H1 (cell line): Measurements from ENCODE around the gene DHRS12. TPM values are rescaled to one million over a fixed set of nuclear protein-coding genes. Genes with fewer than 3 reads are reported as not detected.

Experiments used
- CTCF ChIA-PET: fragments of 300-600 bp; sonication (Branson Sonifier 250); formaldehyde crosslinking; loops from one replicate; lab custom pipeline; 2021; ENCODE audit not compliant: partially characterized antibody; lab: Charles Lee
- POLR2A ChIA-PET: fragments of 300-600 bp; sonication (Branson Sonifier 250); formaldehyde crosslinking; loops from one replicate; lab custom pipeline; 2021; ENCODE audit warnings: inconsistent platforms; ENCODE audit not compliant: partially characterized antibody; lab: Charles Lee
- DNase-seq, 2 experiments: peaks; one replicate each; pipeline versions ENCODE4 v3.0.0 to v3.0.0-alpha.2; 2010 to 2022; ENCODE audit warnings: low spot score in 2 of 2, low read depth in 1 of 2, mixed read lengths in 1 of 2
- FAIRE-seq: peaks from 2 replicates; lab custom pipeline; 2011; peaks lifted over from hg19 to GRCh38; lab: Jason Lieb, UNC
- H2AFZ ChIP-seq: 2 replicates; pipeline ENCODE4 v1.8.1; 2012; ENCODE audit warnings: low read length, inconsistent platforms
- H2AK5ac ChIP-seq: 2 replicates; pipeline ENCODE4 v1.6.1; 2013; ENCODE audit warnings: low read depth, low read length
- H2BK120ac ChIP-seq: replicated peaks from 2 replicates; pipeline ENCODE3; 2013; ENCODE audit warnings: low read depth, low read length, inconsistent platforms
- H2BK12ac ChIP-seq: 2 replicates; pipeline ENCODE4 v1.6.1; 2013; ENCODE audit warnings: low read depth, low read length
- H2BK15ac ChIP-seq: 2 replicates; pipeline ENCODE4 v1.6.1; 2013; ENCODE audit warnings: low read length
- H2BK20ac ChIP-seq: 2 replicates; pipeline ENCODE4 v1.6.1; 2013; ENCODE audit warnings: low read length
- H2BK5ac ChIP-seq: 2 replicates; pipeline ENCODE4 v1.6.1; 2013; ENCODE audit warnings: low read depth, low read length
- H3K14ac ChIP-seq: 2 replicates; pipeline ENCODE4 v1.6.1; 2013; ENCODE audit warnings: inconsistent platforms; ENCODE audit not compliant: insufficient read length
- H3K18ac ChIP-seq: 2 replicates; pipeline ENCODE4 v1.6.1; 2013; ENCODE audit warnings: low read length; ENCODE audit errors: extremely low read depth
- H3K23ac ChIP-seq: 2 replicates; pipeline ENCODE4 v1.6.1; 2013; ENCODE audit warnings: inconsistent platforms; ENCODE audit not compliant: insufficient read length
- H3K23me2 ChIP-seq: 2 replicates; pipeline ENCODE4 v1.6.1; 2013; ENCODE audit warnings: low read depth, low read length
- H3K27ac ChIP-seq: 2 replicates; pipeline ENCODE4 v1.6.1; 2011; ENCODE audit warnings: low read depth, low read length, inconsistent platforms
- H3K27me3 ChIP-seq, 4 experiments: replicated peaks in 1 of 4; 1 replicate in 1 of 4; 2 replicates in 3 of 4; pipeline versions ENCODE4 v1.6.1 to v1.8.1; 2011 to 2013; ENCODE audit warnings: low read length in 3 of 4, mild to moderate bottlenecking in 3 of 4, inconsistent platforms in 2 of 4, mixed read lengths in 2 of 4, moderate library complexity in 1 of 4; ENCODE audit not compliant: control insufficient read depth in 3 of 4, insufficient read depth in 3 of 4; ENCODE audit errors: extremely low read depth in 1 of 4
- H3K36me3 ChIP-seq, 4 experiments: 2 replicates each; pipeline versions ENCODE4 v1.6.1 to v1.8.1; 2011 to 2013; ENCODE audit warnings: mild to moderate bottlenecking in 4 of 4, low read length in 3 of 4, moderate library complexity in 2 of 4, control low read depth in 1 of 4, inconsistent platforms in 1 of 4; ENCODE audit not compliant: insufficient read depth in 4 of 4, control insufficient read depth in 2 of 4
- H3K4ac ChIP-seq: replicated peaks from 2 replicates; pipeline ENCODE3; 2013; ENCODE audit warnings: low read length, low read depth, mixed read lengths, inconsistent platforms; ENCODE audit not compliant: insufficient read length
- H3K4me1 ChIP-seq, 4 experiments: replicated peaks in 1 of 4; 1 replicate in 1 of 4; 2 replicates in 3 of 4; pipeline versions ENCODE4 v1.6.1 to v1.8.1; 2011 to 2013; ENCODE audit warnings: low read length in 3 of 4, inconsistent platforms in 2 of 4, mixed read lengths in 1 of 4; ENCODE audit not compliant: insufficient read depth in 4 of 4, control insufficient read depth in 3 of 4
- H3K4me2 ChIP-seq, 2 experiments: 2 replicates each; pipeline versions ENCODE4 v1.6.1 to v1.8.1; 2011 to 2013; ENCODE audit warnings: low read depth in 2 of 2, low read length in 2 of 2, control low read depth in 1 of 2, inconsistent platforms in 1 of 2, mild to moderate bottlenecking in 1 of 2; ENCODE audit not compliant: insufficient read depth in 1 of 2
- H3K4me3 ChIP-seq, 4 experiments: fragments of 200-600, 300-600 bp in 1 of 4; sonication (generic), shearing (Covaris generic), sonication (Bioruptor Twin) in 1 of 4; 2 replicates each; pipeline versions ENCODE4 v1.5.1 to v1.8.1; 2011 to 2016; ENCODE audit warnings: low read length in 4 of 4, low read depth in 3 of 4, control low read depth in 2 of 4, inconsistent platforms in 2 of 4, mild to moderate bottlenecking in 2 of 4, mixed read lengths in 1 of 4, moderate library complexity in 1 of 4; ENCODE audit not compliant: insufficient read depth in 2 of 4; ENCODE audit errors: extremely low read depth in 1 of 4
- H3K56ac ChIP-seq: replicated peaks from 2 replicates; pipeline ENCODE3; 2013; ENCODE audit warnings: low read depth, mild to moderate bottlenecking, mixed read lengths, low read length, inconsistent platforms; ENCODE audit not compliant: insufficient read length
- H3K79me1 ChIP-seq: 2 replicates; pipeline ENCODE4 v1.6.1; 2013; ENCODE audit warnings: low read depth, low read length, control low read depth
- H3K79me2 ChIP-seq, 2 experiments: 2 replicates each; pipeline versions ENCODE4 v1.6.1 to v1.8.1; 2012 to 2013; ENCODE audit warnings: low read length in 2 of 2, mild to moderate bottlenecking in 2 of 2, inconsistent platforms in 1 of 2; ENCODE audit not compliant: insufficient read depth in 2 of 2, control insufficient read depth in 1 of 2
- H3K9ac ChIP-seq, 4 experiments: replicated peaks in 1 of 4; 1 replicate in 1 of 4; 2 replicates in 3 of 4; pipeline versions ENCODE4 v1.6.1 to v1.8.1; 2011 to 2013; ENCODE audit warnings: low read depth in 3 of 4, low read length in 3 of 4, control low read depth in 2 of 4, mild to moderate bottlenecking in 2 of 4, moderate library complexity in 2 of 4, inconsistent platforms in 1 of 4; ENCODE audit errors: extremely low read depth in 1 of 4
- H3K9me3 ChIP-seq, 2 experiments: 2 replicates each; pipeline versions ENCODE4 v1.6.1 to v1.8.1; 2012 to 2013; ENCODE audit warnings: mild to moderate bottlenecking in 2 of 2, moderate library complexity in 2 of 2, control low read depth in 1 of 2, inconsistent platforms in 1 of 2, low read depth in 1 of 2, low read length in 1 of 2, mixed read lengths in 1 of 2; ENCODE audit not compliant: insufficient read depth in 2 of 2
- H4K20me1 ChIP-seq, 2 experiments: replicated peaks in 1 of 2; 2 replicates each; pipeline versions ENCODE3 to v1.8.1; 2011 to 2013; ENCODE audit warnings: inconsistent platforms in 2 of 2, low read length in 2 of 2, mild to moderate bottlenecking in 1 of 2; ENCODE audit not compliant: insufficient read depth in 2 of 2, control insufficient read depth in 1 of 2
- H4K5ac ChIP-seq: 2 replicates; pipeline ENCODE4 v1.6.1; 2013; ENCODE audit warnings: low read length, low read depth, mixed read lengths, inconsistent platforms; ENCODE audit not compliant: insufficient read length
- H4K8ac ChIP-seq: 2 replicates; pipeline ENCODE4 v1.8.0; 2013; ENCODE audit warnings: mild to moderate bottlenecking, moderate library complexity, low read length, inconsistent platforms; ENCODE audit not compliant: insufficient read depth; ENCODE audit errors: extremely low read depth
- H4K91ac ChIP-seq: replicated peaks from 2 replicates; pipeline ENCODE3; 2013; ENCODE audit warnings: low read length, mixed read lengths, inconsistent platforms; ENCODE audit not compliant: insufficient read length
- ASH2L ChIP-seq: fragments of 200-600, 300-600 bp; sonication (generic); IDR thresholded peaks from one replicate; pipeline ENCODE4 v1.7.1; 2017; ENCODE audit warnings: low read length
- MAFK ChIP-seq: IDR thresholded peaks from 2 replicates; pipeline ENCODE4 v1.6.1; 2012; ENCODE audit warnings: low read depth, mild to moderate bottlenecking, improper control_type of control experiment, low read length
- POLR2AphosphoS5 ChIP-seq: IDR thresholded peaks from 2 replicates; pipeline ENCODE4 v1.6.1; 2011; ENCODE audit warnings: low read depth, low read length
- whole genome bisulfite sequencing, 2 experiments: shearing (Covaris generic) in 1 of 2; methylation state at CpG; one replicate each; pipeline versions ENCODE4 v1.1.6 to v1.1.7; 2013 to 2015; ENCODE audit warnings: low lambda C conversion rate in 2 of 2, mixed read lengths in 2 of 2, inconsistent platforms in 1 of 2, low coverage in 1 of 2, missing lambda C conversion rate in 1 of 2; ENCODE audit not compliant: insufficient replicate concordance in 2 of 2, insufficient coverage in 1 of 2, insufficient read length in 1 of 2; ENCODE audit errors: extremely low coverage in 1 of 2, missing lambda C conversion rate in 1 of 2; 5-methylcytosine and 5-hydroxymethylcytosine counted together
- polyA plus RNA-seq, 7 experiments: library from polyadenylated mRNA; depleted of rRNA in 3 of 7; stranded (reverse) in 5 of 7; unstranded in 2 of 7; fragments of >200 nt in 5 of 7; fragments of 200-250 nt in 2 of 7; gene quantifications; 1 replicate in 5 of 7; 2 replicates in 1 of 7; 4 replicates in 1 of 7; pipeline versions ENCODE4 v1.2.1 to v1.2.3, GENCODE V29; 2011 to 2013; ENCODE audit warnings: missing spikeins in 2 of 7, mixed read lengths in 2 of 7
- total RNA-seq: library from RNA; stranded (reverse); fragmentation: NEBNext Ultra II Directional; extraction: Animal tissue kit (Norgen Biotek cat#: 25700); gene quantifications from 2 replicates; pipeline ENCODE4 v1.2.1, GENCODE V29; 2021

The DHRS12 gene
- total and polyA plus RNA-seq, 2 of the 8 experiments (the other 6 are each of a cell fraction or from before 2014, with no cell fraction given), result 8.7 TPM

GRCh38 chr13:51769455-51770127 is 34.4 kb downstream of the DHRS12 start:
- CTCF ChIA-PET, result interaction anchor here (0.6 to 4.3 kb wide), 14 partner anchors 10 to 329 kb away, joined by 3 to 38 read pairs (median 4); no protein-coding TSS in a partner anchor
- H2BK15ac ChIP-seq, result no peak overlapping the region
- TF ChIP-seq POLR2AphosphoS5 (no peak; the same call in 1 of the 2 replicates), ASH2L (no peak), MAFK (no peak)

More at GRCh38 chr13:51769455-51770127, 34.4 kb downstream of the DHRS12 start:
- Histone ChIP-seq H3K14ac (no peak overlapping the region), H3K36me3 (no peaks in the 10 kb centered on the region), H3K9ac (no peak overlapping the region), H3K4me2 (no peak overlapping the region), H2BK5ac (no peak overlapping the region), H3K23me2 (no peaks in the 10 kb centered on the region), H2BK12ac (no peak overlapping the region), H4K20me1 (peaks cover 0 to 3% of the 10 kb centered on the region in 2 experiments), H3K4me1 (peaks cover 7 to 12% (median 9%) of the 10 kb centered on the region in 4 experiments), H3K27ac (no peak overlapping the region), H3K9me3 (no peaks in the 10 kb centered on the region), H2AK5ac (no peak overlapping the region), H3K4ac (no peak overlapping the region), H3K56ac (no peak overlapping the region), H3K4me3 (no peak overlapping the region), H2BK120ac (no peak overlapping the region), H3K18ac (no peak overlapping the region), H4K91ac (no peak overlapping the region), H3K79me1 (no peaks in the 10 kb centered on the region), H2BK20ac (no peak overlapping the region), H3K27me3 (no peaks in the 10 kb centered on the region), H2AFZ (no peak overlapping the region), H3K79me2 (no peaks in the 10 kb centered on the region), H4K8ac (no peak overlapping the region; the same call in 1 of the 2 replicates), H4K5ac (no peak overlapping the region), H3K23ac (no peak overlapping the region)
- FAIRE-seq (no peak), DNase-seq (no peak)
- 92% methylated on average over 11 of the region's 11 CpGs; no CpG with 5 or more reads in 1 of the 2 experiments for WGBS, 2 experiments
- POLR2A ChIA-PET, result interaction anchor here (0.7 to 3.0 kb wide), 5 partner anchors 10 to 330 kb away, joined by 3 to 20 read pairs (median 3); partner anchors contain the start of gene INTS6
